ENCODE results near the gene POC1B. TPM values are rescaled to one million over a fixed set of nuclear protein-coding genes. Genes with fewer than 3 reads are reported as not detected.

Gene POC1B
- total RNA-seq, 1 experiment from 2014 or later, result 17.8 TPM

- H3K27ac Mint-ChIP-seq, result no peak overlapping the region
- CTCF ChIA-PET, result no interaction called here
- no peaks in the 10 kb centered on the region for H3K36me3 Mint-ChIP-seq
- no peaks in the 10 kb centered on the region for H3K4me1 Mint-ChIP-seq
- H3K27me3 Mint-ChIP-seq (ENCODE audit: low read depth), result no peaks in the 10 kb centered on the region
- no peak overlapping the region for H3K4me3 Mint-ChIP-seq
- POLR2A ChIA-PET, result no interaction called here
- H3K9me3 Mint-ChIP-seq, result no peaks in the 10 kb centered on the region
- ATAC-seq, result no peak
- TF ChIP-seq TP53 (CRISPR knock-in tag; IDR thresholded peaks at IDR 0.05), result no peak
- no peak for TF ChIP-seq TCF7 (CRISPR knock-in tag; IDR thresholded peaks at IDR 0.05; ENCODE audit: low read depth)
- no peak for TF ChIP-seq USF1 (CRISPR knock-in tag; IDR thresholded peaks at IDR 0.05)
- TF ChIP-seq PREB (CRISPR knock-in tag; IDR thresholded peaks at IDR 0.05; ENCODE audit: borderline replicate concordance), result no peak
- no peak for TF ChIP-seq NR3C1 (CRISPR knock-in tag; conservative IDR thresholded peaks at IDR 0.05; ENCODE audit: low read depth)
- no peak for TF ChIP-seq SP1 (CRISPR knock-in tag; conservative IDR thresholded peaks at IDR 0.05)
- no peak for TF ChIP-seq ZNF423 (CRISPR knock-in tag; IDR thresholded peaks at IDR 0.05)
- DNase-seq (ENCODE audit: low spot score), result no peak
These were observed 101.5 kb downstream of the POC1B start for GRCh38 chr12:89424389-89424788.

- ATAC-seq (peak; percentile 36; the same call in 1 of the 2 replicates), DNase-seq (ENCODE audit: low spot score) (no peak)
- Mint-ChIP-seq H3K36me3 (no peaks in the 10 kb centered on the region; the same call in 1 of the 2 replicates), H3K27ac (no peak overlapping the region), H3K4me1 (peaks cover 17% of the 10 kb centered on the region), H3K9me3 (no peaks in the 10 kb centered on the region), H3K4me3 (no peak overlapping the region), H3K27me3 (ENCODE audit: low read depth) (no peaks in the 10 kb centered on the region)
- TF ChIP-seq PREB (CRISPR knock-in tag; IDR thresholded peaks at IDR 0.05; ENCODE audit: borderline replicate concordance), result no peak
- CTCF ChIA-PET, result no interaction called here
- POLR2A ChIA-PET, result no interaction called here
These were observed 104.6 kb downstream of the POC1B start for GRCh38 chr12:89421092-89421835.

GRCh38 chr12:89418228-89418910, 107.5 kb downstream of the POC1B start:
- H3K9me3 Mint-ChIP-seq, result no peaks in the 10 kb centered on the region
- CTCF ChIA-PET, result no interaction called here
- no peaks in the 10 kb centered on the region for H3K27me3 Mint-ChIP-seq (ENCODE audit: low read depth)
- POLR2A ChIA-PET, result no interaction called here
- peaks cover 33% of the 10 kb centered on the region for H3K4me1 Mint-ChIP-seq
- no peak; the same call in 1 of the 2 replicates for ATAC-seq
- no peak overlapping the region for H3K27ac Mint-ChIP-seq
- TF ChIP-seq ZBTB21 (CRISPR knock-in tag; IDR thresholded peaks at IDR 0.05; ENCODE audit: borderline replicate concordance) (no peak), FOXK1 (CRISPR knock-in tag; IDR thresholded peaks at IDR 0.05) (no peak), ZNF396 (CRISPR knock-in tag; IDR thresholded peaks at IDR 0.05; ENCODE audit: borderline replicate concordance) (no peak), HMGA2 (CRISPR knock-in tag; IDR thresholded peaks at IDR 0.05) (no peak), ZNF416 (CRISPR knock-in tag; IDR thresholded peaks at IDR 0.05) (no peak), IRF2 (CRISPR knock-in tag; IDR thresholded peaks at IDR 0.05; ENCODE audit: borderline replicate concordance, low read depth) (no peak), MYBL2 (CRISPR knock-in tag; IDR thresholded peaks at IDR 0.05) (no peak), RELA (CRISPR knock-in tag; IDR thresholded peaks at IDR 0.05; ENCODE audit: borderline replicate concordance) (no peak), E2F1 (CRISPR knock-in tag; IDR thresholded peaks at IDR 0.05) (no peak)
- TF ChIP-seq, protein P1, sequence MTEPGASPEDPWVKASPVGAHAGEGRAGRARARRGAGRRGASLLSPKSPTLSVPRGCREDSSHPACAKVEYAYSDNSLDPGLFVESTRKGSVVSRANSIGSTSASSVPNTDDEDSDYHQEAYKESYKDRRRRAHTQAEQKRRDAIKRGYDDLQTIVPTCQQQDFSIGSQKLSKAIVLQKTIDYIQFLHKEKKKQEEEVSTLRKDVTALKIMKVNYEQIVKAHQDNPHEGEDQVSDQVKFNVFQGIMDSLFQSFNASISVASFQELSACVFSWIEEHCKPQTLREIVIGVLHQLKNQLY (CRISPR knock-in tag; IDR thresholded peaks at IDR 0.05), result no peak
- TF ChIP-seq, protein P2, sequence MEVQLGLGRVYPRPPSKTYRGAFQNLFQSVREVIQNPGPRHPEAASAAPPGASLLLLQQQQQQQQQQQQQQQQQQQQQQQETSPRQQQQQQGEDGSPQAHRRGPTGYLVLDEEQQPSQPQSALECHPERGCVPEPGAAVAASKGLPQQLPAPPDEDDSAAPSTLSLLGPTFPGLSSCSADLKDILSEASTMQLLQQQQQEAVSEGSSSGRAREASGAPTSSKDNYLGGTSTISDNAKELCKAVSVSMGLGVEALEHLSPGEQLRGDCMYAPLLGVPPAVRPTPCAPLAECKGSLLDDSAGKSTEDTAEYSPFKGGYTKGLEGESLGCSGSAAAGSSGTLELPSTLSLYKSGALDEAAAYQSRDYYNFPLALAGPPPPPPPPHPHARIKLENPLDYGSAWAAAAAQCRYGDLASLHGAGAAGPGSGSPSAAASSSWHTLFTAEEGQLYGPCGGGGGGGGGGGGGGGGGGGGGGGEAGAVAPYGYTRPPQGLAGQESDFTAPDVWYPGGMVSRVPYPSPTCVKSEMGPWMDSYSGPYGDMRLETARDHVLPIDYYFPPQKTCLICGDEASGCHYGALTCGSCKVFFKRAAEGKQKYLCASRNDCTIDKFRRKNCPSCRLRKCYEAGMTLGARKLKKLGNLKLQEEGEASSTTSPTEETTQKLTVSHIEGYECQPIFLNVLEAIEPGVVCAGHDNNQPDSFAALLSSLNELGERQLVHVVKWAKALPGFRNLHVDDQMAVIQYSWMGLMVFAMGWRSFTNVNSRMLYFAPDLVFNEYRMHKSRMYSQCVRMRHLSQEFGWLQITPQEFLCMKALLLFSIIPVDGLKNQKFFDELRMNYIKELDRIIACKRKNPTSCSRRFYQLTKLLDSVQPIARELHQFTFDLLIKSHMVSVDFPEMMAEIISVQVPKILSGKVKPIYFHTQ (CRISPR knock-in tag; IDR thresholded peaks at IDR 0.05), result no peak
- TF ChIP-seq, protein P3, sequence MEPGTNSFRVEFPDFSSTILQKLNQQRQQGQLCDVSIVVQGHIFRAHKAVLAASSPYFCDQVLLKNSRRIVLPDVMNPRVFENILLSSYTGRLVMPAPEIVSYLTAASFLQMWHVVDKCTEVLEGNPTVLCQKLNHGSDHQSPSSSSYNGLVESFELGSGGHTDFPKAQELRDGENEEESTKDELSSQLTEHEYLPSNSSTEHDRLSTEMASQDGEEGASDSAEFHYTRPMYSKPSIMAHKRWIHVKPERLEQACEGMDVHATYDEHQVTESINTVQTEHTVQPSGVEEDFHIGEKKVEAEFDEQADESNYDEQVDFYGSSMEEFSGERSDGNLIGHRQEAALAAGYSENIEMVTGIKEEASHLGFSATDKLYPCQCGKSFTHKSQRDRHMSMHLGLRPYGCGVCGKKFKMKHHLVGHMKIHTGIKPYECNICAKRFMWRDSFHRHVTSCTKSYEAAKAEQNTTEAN (CRISPR knock-in tag; IDR thresholded peaks at IDR 0.05), result no peak
- no peak overlapping the region for H3K4me3 Mint-ChIP-seq
- DNase-seq (ENCODE audit: low spot score), result no peak
- no peaks in the 10 kb centered on the region; the same call in 1 of the 2 replicates for H3K36me3 Mint-ChIP-seq

All from WTC11 (cell line).